Caco-2 (cell line): Measurements from ENCODE around the gene C16orf95. TPM values are rescaled to one million over a fixed set of nuclear protein-coding genes. Genes with fewer than 3 reads are reported as not detected.

ENCODE experiments used
- BruUV-seq: library from RNA; stranded (reverse); fragments of 400-500 nt; replicated peaks from 2 replicates; lab custom pipeline; 2021; lab: Mats Ljungman, UMichigan
- CTCF ChIA-PET: fragments of 300-600 bp; sonication (Branson Sonifier 250); formaldehyde crosslinking; loops from one replicate; lab custom pipeline; 2022; ENCODE audit warnings: antibody characterized with exemption; lab: Charles Lee
- POLR2A ChIA-PET: fragments of 300-600 bp; sonication (Branson Sonifier 250); formaldehyde crosslinking; loops from one replicate; lab custom pipeline; 2022; ENCODE audit warnings: antibody characterized with exemption; lab: Charles Lee
- DNase-seq, 2 experiments: peaks; one replicate each; pipeline versions ENCODE4 v3.0.0 to v3.0.0-alpha.2; 2020 to 2022
- H3K27me3 ChIP-seq: replicated peaks from 2 replicates; pipeline ENCODE4 v1.6.0; 2011; ENCODE audit warnings: low read length; ENCODE audit not compliant: control insufficient read depth, insufficient read depth
- H3K36me3 ChIP-seq: 2 replicates; pipeline ENCODE4 v1.5.1; 2011; ENCODE audit warnings: low read length; ENCODE audit not compliant: control insufficient read depth, insufficient read depth
- H3K4me1 ChIP-seq: fragments of 250-450 bp; sonication (Bioruptor Pico); 2 replicates; pipeline ENCODE4 v1.5.1; 2020; ENCODE audit warnings: mild to moderate bottlenecking
- H3K4me3 ChIP-seq: 2 replicates; pipeline ENCODE4 v1.5.1; 2011; ENCODE audit warnings: low read depth, mild to moderate bottlenecking, control low read depth, low read length
- H3K9me3 ChIP-seq: fragments of 250-450 bp; sonication (Bioruptor Pico); 2 replicates; pipeline ENCODE4 v1.5.1; 2020; ENCODE audit warnings: mild to moderate bottlenecking, moderate library complexity
- H3K27ac Mint-ChIP-seq: one replicate; pipeline ENCODE4 v1.8.0; 2022; ENCODE audit warnings: mixed read lengths; ENCODE audit not compliant: unreplicated experiment
- H3K27me3 Mint-ChIP-seq: one replicate; pipeline ENCODE4 v1.8.0; 2022; ENCODE audit warnings: mixed read lengths; ENCODE audit not compliant: insufficient read depth, unreplicated experiment
- H3K36me3 Mint-ChIP-seq: one replicate; pipeline ENCODE4 v1.8.0; 2022; ENCODE audit warnings: mild to moderate bottlenecking, mixed read lengths; ENCODE audit not compliant: insufficient read depth, unreplicated experiment
- H3K4me1 Mint-ChIP-seq: one replicate; pipeline ENCODE4 v1.8.0; 2022; ENCODE audit warnings: low read depth, mixed read lengths; ENCODE audit not compliant: unreplicated experiment
- H3K4me3 Mint-ChIP-seq: one replicate; pipeline ENCODE4 v1.8.0; 2022; ENCODE audit warnings: mild to moderate bottlenecking, moderate library complexity, mixed read lengths; ENCODE audit not compliant: unreplicated experiment
- H3K9me3 Mint-ChIP-seq: one replicate; pipeline ENCODE4 v1.8.0; 2022; ENCODE audit warnings: mixed read lengths; ENCODE audit not compliant: unreplicated experiment
- intact Hi-C: fragments of 100-400 bp; cut with micrococcal nuclease; formaldehyde crosslinking; loops from one replicate; pipeline ENCODE4 v1.10.0; 2022; ENCODE audit not compliant: unreplicated experiment
- total RNA-seq: library from RNA; stranded (reverse); gene quantifications from 2 replicates; pipeline ENCODE4 v1.2.3, GENCODE V29; 2022
- TF ChIP-seq, protein P1 (sequence below), 2 experiments: fragments of 200-600 bp in 1 of 2; IDR thresholded peaks; 1 replicate in 1 of 2; 2 replicates in 1 of 2; pipeline versions ENCODE4 v1.5.1 to v1.8.0; 2011 to 2022; ENCODE audit warnings: antibody characterized with exemption in 1 of 2, control low read depth in 1 of 2, inconsistent platforms in 1 of 2, low read depth in 1 of 2, low read length in 1 of 2, mild to moderate bottlenecking in 1 of 2, moderate library complexity in 1 of 2; ENCODE audit not compliant: insufficient read depth in 1 of 2, severe bottlenecking in 1 of 2, unreplicated experiment in 1 of 2

Gene C16orf95
- total RNA-seq, 1 experiment from 2014 or later, result 4.4 TPM

DNA sequence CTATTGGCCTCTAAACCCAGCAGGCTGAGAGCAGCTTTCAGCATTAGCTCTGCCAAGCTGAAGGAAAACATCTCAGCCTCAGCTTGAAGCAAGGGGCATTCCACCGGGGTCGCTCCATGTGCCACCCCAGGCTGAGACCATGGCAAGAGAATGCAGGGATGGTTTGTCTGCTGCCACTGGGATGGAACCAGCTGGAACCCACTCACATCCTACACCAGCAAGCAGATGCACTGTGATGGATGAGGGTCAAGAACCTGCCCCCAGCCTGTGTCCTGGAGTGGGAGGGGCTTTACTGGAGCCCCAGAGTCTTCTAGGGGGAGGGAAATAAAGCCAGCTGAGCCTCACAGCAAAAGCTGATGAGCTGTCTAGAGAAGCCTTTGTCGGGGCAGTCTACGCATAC is 51.9 kb downstream of the C16orf95 start:
- Mint-ChIP-seq H3K27ac (no peak overlapping the region), H3K4me3 (no peak overlapping the region), H3K36me3 (no peaks in the 10 kb centered on the region), H3K27me3 (peaks cover 5% of the 10 kb centered on the region), H3K9me3 (peaks cover 19% of the 10 kb centered on the region), H3K4me1 (peaks cover 7% of the 10 kb centered on the region)
- no peaks in the 10 kb centered on the region for H3K36me3 ChIP-seq
- TF ChIP-seq, protein P1, sequence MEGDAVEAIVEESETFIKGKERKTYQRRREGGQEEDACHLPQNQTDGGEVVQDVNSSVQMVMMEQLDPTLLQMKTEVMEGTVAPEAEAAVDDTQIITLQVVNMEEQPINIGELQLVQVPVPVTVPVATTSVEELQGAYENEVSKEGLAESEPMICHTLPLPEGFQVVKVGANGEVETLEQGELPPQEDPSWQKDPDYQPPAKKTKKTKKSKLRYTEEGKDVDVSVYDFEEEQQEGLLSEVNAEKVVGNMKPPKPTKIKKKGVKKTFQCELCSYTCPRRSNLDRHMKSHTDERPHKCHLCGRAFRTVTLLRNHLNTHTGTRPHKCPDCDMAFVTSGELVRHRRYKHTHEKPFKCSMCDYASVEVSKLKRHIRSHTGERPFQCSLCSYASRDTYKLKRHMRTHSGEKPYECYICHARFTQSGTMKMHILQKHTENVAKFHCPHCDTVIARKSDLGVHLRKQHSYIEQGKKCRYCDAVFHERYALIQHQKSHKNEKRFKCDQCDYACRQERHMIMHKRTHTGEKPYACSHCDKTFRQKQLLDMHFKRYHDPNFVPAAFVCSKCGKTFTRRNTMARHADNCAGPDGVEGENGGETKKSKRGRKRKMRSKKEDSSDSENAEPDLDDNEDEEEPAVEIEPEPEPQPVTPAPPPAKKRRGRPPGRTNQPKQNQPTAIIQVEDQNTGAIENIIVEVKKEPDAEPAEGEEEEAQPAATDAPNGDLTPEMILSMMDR (IDR thresholded peaks at IDR 0.05; ENCODE audit: insufficient read depth in 1 of 2, low read depth in 1 of 2, low read length in 1 of 2, severe bottlenecking in 1 of 2, unreplicated experiment in 1 of 2), result no peak
- intact Hi-C loops, result no loop called here
- no peak overlapping the region for H3K4me3 ChIP-seq
- ChIA-PET CTCF (no interaction called here), POLR2A (no interaction called here)
- no TSS peak for BruUV-seq
- peaks cover 3% of the 10 kb centered on the region for H3K9me3 ChIP-seq
- H3K4me1 ChIP-seq, result no peaks in the 10 kb centered on the region
- DNase-seq, result no peak
- no peaks in the 10 kb centered on the region for H3K27me3 ChIP-seq

DNA sequence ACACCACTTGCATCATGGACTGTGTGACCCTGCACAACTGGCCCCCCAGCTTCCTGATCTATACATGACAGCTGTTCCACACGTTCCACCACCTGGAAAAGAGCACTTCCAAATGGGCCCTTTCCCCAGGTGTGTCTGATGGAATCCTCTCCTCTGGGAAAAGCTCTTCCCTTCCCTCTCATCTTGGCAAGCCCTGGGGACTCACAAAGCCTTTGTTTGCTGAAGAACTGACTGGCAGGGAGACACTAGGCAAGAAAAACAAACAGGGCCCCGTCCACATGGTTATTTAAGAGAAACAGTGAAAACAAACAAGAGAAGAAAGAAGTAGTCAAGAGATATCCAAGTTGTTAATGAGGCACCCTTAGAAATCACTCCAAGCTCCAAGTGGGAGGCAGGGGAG is 52.6 kb downstream of the C16orf95 start:
- no peaks in the 10 kb centered on the region for H3K36me3 Mint-ChIP-seq
- no peaks in the 10 kb centered on the region for H3K27me3 ChIP-seq
- H3K27ac Mint-ChIP-seq, result no peak overlapping the region
- TF ChIP-seq, protein P1 (IDR thresholded peaks at IDR 0.05; ENCODE audit: insufficient read depth in 1 of 2, low read depth in 1 of 2, low read length in 1 of 2, severe bottlenecking in 1 of 2, unreplicated experiment in 1 of 2), result no peak
- H3K27me3 Mint-ChIP-seq, result peaks cover 5% of the 10 kb centered on the region
- H3K4me1 ChIP-seq, result no peaks in the 10 kb centered on the region
- ChIA-PET POLR2A (no interaction called here), CTCF (no interaction called here)
- BruUV-seq, result no TSS peak
- peaks cover 3% of the 10 kb centered on the region for H3K9me3 ChIP-seq
- H3K9me3 Mint-ChIP-seq, result peaks cover 25% of the 10 kb centered on the region
- H3K4me3 ChIP-seq, result no peak overlapping the region
- peaks cover 7% of the 10 kb centered on the region for H3K4me1 Mint-ChIP-seq
- H3K4me3 Mint-ChIP-seq, result no peak overlapping the region
- intact Hi-C loops, result no loop called here
- no peaks in the 10 kb centered on the region; the same call in 1 of the 2 replicates for H3K36me3 ChIP-seq
- no peak for DNase-seq

DNA sequence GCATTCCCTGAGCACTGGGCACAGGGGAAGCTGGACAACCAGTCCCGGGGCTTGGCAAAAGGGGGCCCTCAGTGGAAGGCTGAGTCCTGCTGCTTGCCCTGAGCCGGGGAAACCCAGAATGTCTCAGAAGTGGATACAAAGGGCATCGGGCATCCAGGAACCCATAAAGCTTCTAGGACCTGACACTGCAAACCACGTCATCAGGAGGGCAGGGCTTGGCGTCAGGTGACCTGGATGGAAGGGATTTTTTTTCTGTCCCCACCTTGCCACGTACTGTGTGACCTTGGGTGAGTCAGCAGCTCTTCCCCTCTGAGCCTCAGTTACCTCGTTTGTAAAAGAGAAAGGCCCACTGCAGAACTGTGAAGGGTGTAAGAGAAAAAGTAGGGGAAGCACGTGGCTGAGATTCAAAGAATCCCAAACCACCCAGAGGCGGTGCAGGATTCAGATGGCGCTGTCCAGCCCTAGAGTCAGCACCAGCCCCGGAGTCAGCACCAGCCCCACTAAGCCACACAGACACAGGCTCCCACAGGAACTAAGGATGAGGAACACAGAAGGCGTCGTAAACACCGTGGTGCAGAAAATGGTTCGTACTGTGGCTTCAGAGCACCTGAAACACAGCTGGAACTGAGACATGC is 53.7 kb downstream of the C16orf95 start:
- Mint-ChIP-seq H3K27ac (no peak overlapping the region), H3K4me3 (no peak overlapping the region), H3K4me1 (peaks cover 7% of the 10 kb centered on the region), H3K36me3 (no peaks in the 10 kb centered on the region), H3K9me3 (peaks cover 29% of the 10 kb centered on the region), H3K27me3 (peaks cover 5% of the 10 kb centered on the region)
- H3K9me3 ChIP-seq, result peaks cover 3% of the 10 kb centered on the region
- no peaks in the 10 kb centered on the region for H3K4me1 ChIP-seq
- ChIA-PET POLR2A (no interaction called here), CTCF (no interaction called here)
- intact Hi-C loops, result no loop called here
- no TSS peak for BruUV-seq
- H3K36me3 ChIP-seq, result no peaks in the 10 kb centered on the region; the same call in 1 of the 2 replicates
- H3K4me3 ChIP-seq, result no peak overlapping the region
- DNase-seq, result no peak
- TF ChIP-seq, protein P1 (IDR thresholded peaks at IDR 0.05; ENCODE audit: insufficient read depth in 1 of 2, low read depth in 1 of 2, low read length in 1 of 2, severe bottlenecking in 1 of 2, unreplicated experiment in 1 of 2), result no peak
- H3K27me3 ChIP-seq, result no peaks in the 10 kb centered on the region
